Adrenal gland (tissue), 5 donors: Measurements from ENCODE around the gene RGS7.

Source experiments
- CTCF ChIP-seq, 6 experiments: fragments of 450-650 bp in 4 of 6; fragments of 200-600 bp in 2 of 6; sonication (generic) in 1 of 6; IDR thresholded peaks; 1 replicate in 5 of 6; 2 replicates in 1 of 6; pipeline versions ENCODE4 v1.5.1 to v1.8.0; 2016 to 2021; ENCODE audit warnings: antibody characterized with exemption in 6 of 6, mild to moderate bottlenecking in 2 of 6, moderate library complexity in 1 of 6
- POLR2A ChIP-seq, 2 donors: fragments of 450-650 bp; IDR thresholded peaks; one replicate each; pipeline ENCODE4 v1.6.1; 2017; ENCODE audit warnings: antibody characterized with exemption in 2 of 2, mild to moderate bottlenecking in 2 of 2, moderate library complexity in 1 of 2
- donor health status: DM: no; HTN: no; CAD: no.

GRCh38 chr1:241213139-241213538 is 143.9 kb downstream of the RGS7 start:
- TF ChIP-seq CTCF (IDR thresholded peaks at IDR 0.05) (no peak), POLR2A (IDR thresholded peaks at IDR 0.05) (no peak)
